Osteoblast (primary cell): ENCODE measurements around the gene ADAMTS14. TPM values are rescaled to one million over a fixed set of nuclear protein-coding genes. Genes with fewer than 3 reads are reported as not detected.
A peak's percentile ranks its signal among the peaks of the same experiment; 100 is the strongest.

ENCODE experiments used
- DNase-seq: peaks from one replicate; pipeline ENCODE4 v3.0.0; 2011; ENCODE audit warnings: low spot score, mixed read lengths; ENCODE audit not compliant: insufficient read length; ENCODE audit errors: missing footprints
- H2AFZ ChIP-seq: 2 replicates; pipeline ENCODE4 v1.6.0; 2011; ENCODE audit warnings: mild to moderate bottlenecking, low read length
- H3K27ac ChIP-seq: 2 replicates; pipeline ENCODE4 v1.5.1; 2011; ENCODE audit warnings: mild to moderate bottlenecking, low read depth, low read length, moderate library complexity
- H3K27me3 ChIP-seq: 2 replicates; pipeline ENCODE4 v1.6.0; 2012; ENCODE audit warnings: mild to moderate bottlenecking, control low read depth, inconsistent platforms, low read length, moderate library complexity; ENCODE audit not compliant: insufficient read depth
- H3K36me3 ChIP-seq: 2 replicates; pipeline ENCODE4 v1.5.1; 2011; ENCODE audit warnings: mild to moderate bottlenecking, low read length, control low read depth, moderate library complexity; ENCODE audit not compliant: insufficient read depth
- H3K4me1 ChIP-seq: 2 replicates; pipeline ENCODE4 v1.5.1; 2011; ENCODE audit warnings: mild to moderate bottlenecking, low read length, control low read depth, moderate library complexity; ENCODE audit not compliant: insufficient read depth
- H3K4me2 ChIP-seq: 2 replicates; pipeline ENCODE4 v1.6.0; 2011; ENCODE audit warnings: mild to moderate bottlenecking, low read length; ENCODE audit not compliant: insufficient read depth
- H3K4me3 ChIP-seq: fragments of 200-600 bp; sonication (generic); 3 replicates; pipeline ENCODE4 v1.5.1; 2012; ENCODE audit warnings: mild to moderate bottlenecking, low read length, inconsistent platforms; ENCODE audit not compliant: insufficient read depth
- H3K79me2 ChIP-seq: 2 replicates; pipeline ENCODE4 v1.6.0; 2012; ENCODE audit warnings: mild to moderate bottlenecking, low read length, control low read depth, inconsistent platforms; ENCODE audit not compliant: insufficient read depth
- H3K9me3 ChIP-seq: 2 replicates; pipeline ENCODE4 v1.5.1; 2011; ENCODE audit warnings: low read depth, low read length, control low read depth
- H4K20me1 ChIP-seq: 2 replicates; pipeline ENCODE4 v1.6.0; 2012; ENCODE audit warnings: mild to moderate bottlenecking, low read length, control low read depth; ENCODE audit not compliant: insufficient read depth
- CTCF ChIP-seq: IDR thresholded peaks from 2 replicates; pipeline ENCODE4 v1.5.1; 2011; ENCODE audit warnings: mild to moderate bottlenecking, low read depth, low read length, moderate library complexity; ENCODE audit errors: extremely low read depth
- total RNA-seq: library from RNA; depleted of rRNA; stranded (reverse); fragments of >200 nt; gene quantifications from 2 replicates; pipeline ENCODE4 v1.2.3, GENCODE V29; 2012

Gene ADAMTS14
- total RNA-seq, 1 donor = 2.9 TPM

DNA sequence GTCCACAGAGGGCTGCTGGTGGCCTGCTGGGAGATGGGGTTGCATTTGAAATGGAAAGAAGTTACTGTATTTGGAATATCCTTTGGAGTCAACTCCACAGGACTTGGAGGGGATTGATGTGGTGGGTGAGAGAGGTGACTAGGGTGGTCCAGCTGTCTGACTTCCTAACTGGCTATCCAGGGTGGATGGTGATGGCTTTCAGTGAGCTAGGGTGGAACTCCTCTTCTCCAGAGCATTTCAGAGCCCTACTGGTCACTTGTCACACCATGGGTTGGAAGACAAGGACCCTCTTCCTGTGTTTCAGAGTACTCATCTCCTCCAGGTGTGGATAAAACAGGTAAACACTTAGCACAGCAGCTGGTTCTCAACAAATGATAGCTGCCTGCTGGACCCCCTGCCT, 3.3 kb upstream of the ADAMTS14 start:
- H2AFZ ChIP-seq = no peak overlapping the region
- H3K4me1 ChIP-seq = peaks cover 39% of the 10 kb centered on the region
- H3K27ac ChIP-seq = no peak overlapping the region
- H3K9me3 ChIP-seq = no peaks in the 10 kb centered on the region
- no peak for DNase-seq
- H3K79me2 ChIP-seq = no peaks in the 10 kb centered on the region
- H3K4me3 ChIP-seq = no peak overlapping the region
- TF ChIP-seq CTCF = no peak
- H3K27me3 ChIP-seq = no peaks in the 10 kb centered on the region
- no peaks in the 10 kb centered on the region for H3K36me3 ChIP-seq
- H3K4me2 ChIP-seq = no peak overlapping the region
- H4K20me1 ChIP-seq = no peaks in the 10 kb centered on the region

DNA sequence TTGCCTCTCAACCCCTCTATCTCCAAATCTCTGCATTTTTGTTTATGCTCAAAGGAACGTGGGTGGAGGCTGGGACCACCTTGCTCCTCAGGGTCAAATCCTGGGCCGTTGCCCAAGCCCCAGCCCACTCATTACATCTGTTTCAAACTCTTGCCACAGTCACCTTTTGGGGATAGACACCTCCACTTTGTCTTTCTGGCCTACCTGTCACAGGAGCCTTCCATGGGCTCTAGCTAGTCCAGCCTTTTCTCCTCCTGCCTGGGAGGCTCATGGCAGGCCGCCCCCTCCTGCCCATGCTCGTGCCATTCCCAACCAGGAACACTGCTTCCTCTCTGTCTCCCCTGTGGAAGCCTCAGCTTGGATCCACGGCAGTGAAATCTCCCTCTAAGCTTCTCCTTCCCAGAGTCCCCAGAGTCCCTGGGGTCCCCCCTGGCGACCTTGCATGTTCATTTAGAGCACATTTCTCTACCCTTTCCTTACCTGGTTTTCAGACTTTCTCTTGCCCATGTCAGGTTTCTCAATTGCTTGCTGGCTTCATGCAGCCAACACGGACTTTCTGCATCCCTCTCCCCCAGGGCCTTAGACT, 2.5 kb upstream of the ADAMTS14 start:
- no peak overlapping the region for H3K4me3 ChIP-seq
- H2AFZ ChIP-seq = no peak overlapping the region
- no peak overlapping the region for H3K4me2 ChIP-seq
- no peaks in the 10 kb centered on the region for H4K20me1 ChIP-seq
- H3K4me1 ChIP-seq = peaks cover 35% of the 10 kb centered on the region
- no peak for DNase-seq
- no peaks in the 10 kb centered on the region for H3K9me3 ChIP-seq
- H3K79me2 ChIP-seq = no peaks in the 10 kb centered on the region
- no peak for TF ChIP-seq CTCF
- no peak overlapping the region for H3K27ac ChIP-seq
- H3K27me3 ChIP-seq = no peaks in the 10 kb centered on the region
- H3K36me3 ChIP-seq = no peaks in the 10 kb centered on the region

GRCh38 chr10:70671619-70672164, 614 bp upstream of the ADAMTS14 start:
- Histone ChIP-seq H3K27me3 (no peaks in the 10 kb centered on the region), H3K36me3 (peaks cover 3% of the 10 kb centered on the region), H3K27ac (peak overlapping the region; percentile 62), H3K9me3 (no peaks in the 10 kb centered on the region), H2AFZ (peak overlapping the region; percentile 38), H4K20me1 (no peaks in the 10 kb centered on the region), H3K4me2 (peak overlapping the region; percentile 84), H3K4me3 (peak overlapping the region; percentile 68), H3K4me1 (peaks cover 25% of the 10 kb centered on the region), H3K79me2 (no peaks in the 10 kb centered on the region)
- TF ChIP-seq CTCF = peak; percentile 28
- peak; percentile 72 for DNase-seq

GRCh38 chr10:70673043-70673928, 980 bp downstream of the ADAMTS14 start:
- peak overlapping the region; percentile 73 for H3K4me2 ChIP-seq
- H4K20me1 ChIP-seq = no peaks in the 10 kb centered on the region
- no peaks in the 10 kb centered on the region for H3K79me2 ChIP-seq
- peaks cover 25% of the 10 kb centered on the region for H3K4me1 ChIP-seq
- H3K4me3 ChIP-seq = peak overlapping the region; percentile 76
- H3K9me3 ChIP-seq = no peaks in the 10 kb centered on the region
- H3K27me3 ChIP-seq = no peaks in the 10 kb centered on the region
- peak overlapping the region; percentile 93 for H3K27ac ChIP-seq
- peak; percentile 100 for DNase-seq
- H3K36me3 ChIP-seq = peaks cover 3% of the 10 kb centered on the region
- no peak for TF ChIP-seq CTCF
- no peak overlapping the region for H2AFZ ChIP-seq
